GM18526 (cell line): ENCODE measurements around the gene GOLGA6L2.

Experiments
- POLR2A ChIP-seq: IDR thresholded peaks from 3 replicates; pipeline ENCODE4 v1.6.1; 2011; ENCODE audit not compliant: insufficient read length; ENCODE audit errors: extremely low read depth

Gene GOLGA6L2

GRCh38 chr15:23447107-23447500, at the start of gene GOLGA6L2:
Gene GOLGA6L2, minus strand, starts transcription at chr15:23447243. Its CDS starts 62 bp downstream, at chr15:23447181.
- TF ChIP-seq POLR2A = no peak

GRCh38 chr15:23484870-23485269, 37.8 kb upstream of the GOLGA6L2 start:
- TF ChIP-seq POLR2A = no peak

- no peak for TF ChIP-seq POLR2A
Observed at GRCh38 chr15:23483821-23484299, 36.8 kb upstream of the GOLGA6L2 start.

- TF ChIP-seq POLR2A = no peak
Observed at GRCh38 chr15:23482764-23483489, 35.9 kb upstream of the GOLGA6L2 start.

GRCh38 chr15:23482228-23482627, 35.2 kb upstream of the GOLGA6L2 start:
- no peak for TF ChIP-seq POLR2A

- TF ChIP-seq POLR2A = no peak
Observed at GRCh38 chr15:23477920-23478319, 30.9 kb upstream of the GOLGA6L2 start.

- TF ChIP-seq POLR2A = no peak
Observed at GRCh38 chr15:23472678-23473077, 25.6 kb upstream of the GOLGA6L2 start.

GRCh38 chr15:23472033-23472432, 25.0 kb upstream of the GOLGA6L2 start:
- no peak for TF ChIP-seq POLR2A

- no peak for TF ChIP-seq POLR2A
Observed at GRCh38 chr15:23467110-23467600, 20.1 kb upstream of the GOLGA6L2 start.

- TF ChIP-seq POLR2A = no peak
Observed at GRCh38 chr15:23457890-23458289, 10.8 kb upstream of the GOLGA6L2 start.

GRCh38 chr15:23446215-23447106, 582 bp downstream of the GOLGA6L2 start:
- TF ChIP-seq POLR2A = no peak

- TF ChIP-seq POLR2A = no peak
Observed at GRCh38 chr15:23444269-23444668, 2.8 kb downstream of the GOLGA6L2 start.

- TF ChIP-seq POLR2A = no peak
Observed at GRCh38 chr15:23441204-23441603, 5.8 kb downstream of the GOLGA6L2 start.

- no peak for TF ChIP-seq POLR2A
Observed at GRCh38 chr15:23440596-23440995, 6.4 kb downstream of the GOLGA6L2 start.

- no peak for TF ChIP-seq POLR2A
Observed at GRCh38 chr15:23439513-23439912, 7.5 kb downstream of the GOLGA6L2 start.

- no peak for TF ChIP-seq POLR2A
Observed at GRCh38 chr15:23438816-23439466, 8.1 kb downstream of the GOLGA6L2 start.

GRCh38 chr15:23437673-23438072, 9.4 kb downstream of the GOLGA6L2 start:
- TF ChIP-seq POLR2A = no peak
